Measurements from ENCODE around the gene KCNA1.

- no peak for TF ChIP-seq EZH2phosphoT487 (IDR thresholded peaks at IDR 0.05; ENCODE audit: borderline replicate concordance, low read length)
- TF ChIP-seq CTCF (conservative IDR thresholded peaks at IDR 0.05; ENCODE audit: low read depth, low read length), result no peak
Observed at GRCh38 chr12:4865246-4865645, 44.5 kb upstream of the KCNA1 start.

Data from PC-3 (cell line).